HT1080 (cell line): ENCODE data around the gene HS3ST3B1. TPM values are rescaled to one million over a fixed set of nuclear protein-coding genes. Genes with fewer than 3 reads are reported as not detected.

Experiments used
- DNase-seq: peaks from one replicate; pipeline ENCODE4 v3.0.0-alpha.2; 2015; ENCODE audit warnings: low read depth
- total RNA-seq: library from RNA; depleted of rRNA; stranded (reverse); fragments of >200 nt; shearing (Covaris generic); gene quantifications from 2 replicates; pipeline ENCODE4 v1.2.3, GENCODE V29; 2014

The HS3ST3B1 gene
- total RNA-seq, 1 experiment from 2014 or later = 5.7 TPM

GRCh38 chr17:14303343-14304221, 2.7 kb downstream of the HS3ST3B1 start:
- no peak for DNase-seq

GRCh38 chr17:14304222-14304772, 3.4 kb downstream of the HS3ST3B1 start:
- DNase-seq = no peak

DNA sequence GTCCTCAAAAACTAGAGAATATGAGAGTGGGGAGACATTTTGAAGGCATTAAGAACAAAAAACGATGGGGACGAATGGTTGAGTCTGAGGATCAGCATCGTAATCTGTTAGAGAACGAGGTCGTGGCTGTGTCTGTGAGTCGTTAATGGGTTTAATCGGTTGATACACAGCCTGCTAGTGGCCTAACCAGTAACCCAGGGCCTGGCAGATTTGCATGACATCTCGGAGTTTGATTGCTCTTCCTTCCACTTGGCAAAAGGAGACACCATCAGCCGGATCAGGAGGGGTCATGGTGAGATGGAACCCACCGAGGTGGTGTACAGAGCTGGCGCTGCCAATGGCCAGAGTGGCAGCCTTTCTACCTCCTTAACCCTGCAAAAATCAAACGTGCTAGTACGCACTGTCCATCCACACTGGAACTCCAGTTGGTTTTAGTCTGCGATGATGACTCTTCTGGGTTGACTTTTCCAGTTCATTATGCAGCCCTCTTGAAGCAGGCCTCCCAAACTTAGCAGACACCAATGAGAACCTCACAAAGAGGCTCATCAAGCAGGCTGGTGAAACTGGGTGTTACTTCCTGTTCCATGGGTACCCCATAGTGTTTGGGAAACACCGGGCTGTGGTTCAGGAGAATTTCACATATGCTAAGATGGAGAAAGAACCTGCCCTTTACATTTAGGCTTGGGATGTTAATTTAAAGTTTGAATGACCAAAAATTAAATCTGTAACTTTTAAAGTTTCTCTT, 4.1 kb downstream of the HS3ST3B1 start:
- DNase-seq = peak; percentile 40

DNA sequence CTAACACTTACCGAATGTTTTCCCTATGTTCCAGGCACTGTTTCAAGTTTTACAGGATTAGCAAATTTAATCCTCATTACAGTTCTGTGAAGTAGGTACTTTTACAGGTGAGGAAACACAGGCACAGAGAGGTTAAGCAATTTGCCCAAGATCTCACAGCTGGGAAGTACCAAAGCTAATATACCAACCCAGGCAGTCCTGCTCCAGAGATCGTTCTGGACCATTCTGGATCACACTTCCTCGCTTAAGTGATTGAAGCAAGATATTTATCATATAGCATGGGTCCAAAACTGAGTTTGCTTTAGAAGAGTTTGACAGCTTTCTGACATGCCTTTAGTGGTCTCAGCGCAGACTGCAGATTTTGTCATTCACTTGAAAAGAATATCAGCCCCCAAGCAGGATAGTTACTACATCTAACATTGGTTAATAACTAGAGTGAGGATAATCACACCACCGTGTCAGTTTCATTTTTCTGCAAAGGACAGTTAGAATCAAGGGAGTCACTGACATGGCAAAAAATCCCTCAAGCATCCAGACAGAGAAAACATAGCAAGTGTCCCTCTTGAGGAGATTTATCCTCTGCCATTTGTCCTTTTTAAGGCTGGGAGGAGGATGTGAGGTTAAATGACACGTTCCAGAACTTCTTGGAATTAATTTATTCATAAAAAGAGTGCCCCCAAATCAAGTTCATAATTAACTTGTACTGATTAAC, 5.1 kb downstream of the HS3ST3B1 start:
- no peak for DNase-seq

GRCh38 chr17:14306596-14306995, 5.7 kb downstream of the HS3ST3B1 start:
- DNase-seq = no peak

- DNase-seq = peak; percentile 70
Observed at GRCh38 chr17:14307560-14308024, 6.7 kb downstream of the HS3ST3B1 start.

- DNase-seq = no peak
Observed at GRCh38 chr17:14308636-14308964, 7.7 kb downstream of the HS3ST3B1 start.

DNA sequence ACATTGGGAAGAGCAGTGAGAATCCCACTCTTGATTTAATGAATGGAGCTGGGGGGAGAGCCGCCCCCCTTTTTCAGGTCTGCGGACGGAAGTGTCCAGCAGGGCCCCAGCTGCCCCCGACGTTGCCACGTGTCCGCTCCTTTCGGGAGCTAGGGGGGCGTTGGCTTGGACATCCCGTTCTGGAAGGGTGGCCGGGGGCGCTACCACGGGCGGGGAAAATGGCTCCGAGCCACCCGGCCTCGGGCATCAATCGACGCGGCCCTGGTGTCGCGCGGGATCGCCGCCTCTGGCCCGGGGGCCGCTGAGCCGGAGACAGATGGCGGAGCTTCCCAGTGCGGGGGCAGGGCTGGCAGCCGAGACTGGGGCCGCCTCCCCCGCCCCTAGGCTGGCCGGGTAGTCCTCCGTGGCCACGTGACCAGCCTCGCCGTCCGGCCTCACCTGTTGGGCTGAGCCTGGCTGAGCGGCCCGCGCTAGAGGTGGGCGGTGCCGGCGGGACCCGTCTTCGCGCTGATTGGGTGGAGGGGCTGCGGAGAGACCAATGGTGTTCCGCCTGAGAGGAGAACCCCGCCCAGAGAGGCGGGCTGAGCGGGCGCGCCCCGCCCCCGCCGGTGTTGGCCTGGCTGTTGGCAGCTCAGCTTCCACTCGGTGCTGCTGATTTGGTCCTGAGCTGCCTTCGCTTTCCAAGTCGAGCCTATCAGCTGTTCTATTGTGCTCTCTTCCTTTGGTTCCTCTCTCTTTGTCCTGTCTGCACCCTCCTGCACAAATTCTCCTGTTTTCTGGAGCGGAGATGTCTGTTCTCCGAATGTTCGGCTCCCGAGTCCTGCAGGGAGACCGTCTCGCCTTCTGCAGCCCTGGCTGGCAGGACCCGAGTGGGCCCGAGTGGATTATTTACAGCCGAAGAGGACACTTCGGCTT, 8.3 kb downstream of the HS3ST3B1 start:
- no peak for DNase-seq

GRCh38 chr17:14310101-14310500, 9.2 kb downstream of the HS3ST3B1 start:
- no peak for DNase-seq

DNA sequence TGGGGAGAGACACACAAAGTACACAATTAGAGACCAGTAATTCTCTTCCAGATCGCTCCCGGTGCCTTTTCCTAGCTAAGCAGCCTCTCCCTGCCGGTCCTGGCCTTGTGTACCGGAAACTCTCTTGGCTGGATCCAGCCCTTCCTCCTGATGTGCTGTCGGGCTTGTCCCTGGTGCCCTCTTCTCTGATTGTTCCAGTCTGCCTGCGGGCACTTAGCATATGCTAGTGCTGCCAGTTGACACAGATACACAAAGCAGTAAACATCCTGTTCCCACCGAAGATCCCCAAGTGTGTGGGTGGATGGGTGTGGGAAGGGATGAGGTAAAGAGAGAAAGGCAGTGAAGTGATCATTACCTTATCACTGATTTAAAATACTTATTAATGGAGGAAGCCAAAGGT, 9.7 kb downstream of the HS3ST3B1 start:
- no peak for DNase-seq

DNA sequence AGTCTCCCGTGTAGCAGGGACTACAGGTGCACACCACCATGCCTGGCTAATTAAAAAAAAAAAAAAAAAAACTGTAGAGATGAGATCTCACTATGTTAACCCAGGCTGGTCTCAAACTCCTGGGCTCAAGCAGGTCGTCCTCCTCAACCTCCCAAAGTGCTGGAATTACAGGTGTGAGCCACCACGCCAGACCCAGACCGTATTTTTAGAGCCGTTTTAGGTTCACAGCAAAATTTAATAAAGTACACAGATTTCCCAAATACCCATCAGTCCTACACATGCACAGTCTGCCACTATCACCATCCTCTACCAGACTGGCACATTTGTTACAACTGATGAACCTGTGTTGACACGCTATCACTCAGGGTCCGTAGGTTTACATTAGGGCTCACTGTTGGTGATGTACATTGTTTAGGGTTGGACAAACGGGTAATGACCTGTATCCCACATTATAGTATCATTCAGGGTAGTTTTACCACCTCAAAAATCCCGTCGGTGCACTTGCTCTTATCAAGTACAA, 10.4 kb downstream of the HS3ST3B1 start:
- DNase-seq = no peak

GRCh38 chr17:14311981-14312380, 11.1 kb downstream of the HS3ST3B1 start:
- DNase-seq = no peak

DNA sequence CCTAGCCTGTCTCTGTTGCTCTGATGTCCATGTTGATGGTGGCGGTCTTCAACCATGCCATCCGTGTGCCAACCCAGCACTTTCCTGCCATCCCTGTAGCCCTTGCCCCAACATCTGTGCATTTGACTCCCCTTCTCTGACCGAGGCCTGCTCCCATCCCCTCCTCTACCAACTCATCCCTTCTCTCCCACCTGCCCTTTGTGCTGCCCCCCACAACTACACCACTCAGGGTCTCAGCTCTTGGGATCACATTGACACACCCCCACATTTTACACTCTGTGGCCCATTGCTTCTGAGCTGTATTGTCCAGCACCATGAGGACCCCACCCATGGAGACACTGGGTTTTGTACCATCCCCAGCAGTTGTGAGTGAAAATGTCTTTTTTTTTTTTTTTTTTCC, 11.6 kb downstream of the HS3ST3B1 start:
- DNase-seq = no peak

- DNase-seq = no peak
Observed at GRCh38 chr17:14316126-14316832, 15.4 kb downstream of the HS3ST3B1 start.

DNA sequence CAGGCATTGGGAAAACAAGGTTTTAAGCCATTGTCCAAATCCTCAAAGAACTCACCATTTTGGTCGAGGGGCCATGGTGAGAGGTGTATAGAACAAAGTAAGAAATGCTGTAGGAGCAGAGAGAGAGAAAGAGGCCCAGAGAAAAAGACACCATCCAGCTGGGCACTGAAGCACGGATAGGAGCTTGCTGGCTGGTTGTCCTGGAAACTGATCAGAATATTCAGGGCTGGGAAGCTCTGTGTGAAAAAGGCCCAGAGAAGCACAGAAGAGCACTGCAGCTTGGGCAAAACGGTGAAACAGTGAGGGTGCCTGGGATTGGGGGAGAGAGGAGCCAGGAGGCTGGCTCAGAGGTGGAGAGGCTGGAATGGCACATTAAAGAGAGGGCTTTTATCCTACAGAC, 16.5 kb downstream of the HS3ST3B1 start:
- no peak for DNase-seq

GRCh38 chr17:14318109-14318917, 17.4 kb downstream of the HS3ST3B1 start:
- no peak for DNase-seq

- no peak for DNase-seq
Observed at GRCh38 chr17:14318918-14319205, 18.0 kb downstream of the HS3ST3B1 start.

DNA sequence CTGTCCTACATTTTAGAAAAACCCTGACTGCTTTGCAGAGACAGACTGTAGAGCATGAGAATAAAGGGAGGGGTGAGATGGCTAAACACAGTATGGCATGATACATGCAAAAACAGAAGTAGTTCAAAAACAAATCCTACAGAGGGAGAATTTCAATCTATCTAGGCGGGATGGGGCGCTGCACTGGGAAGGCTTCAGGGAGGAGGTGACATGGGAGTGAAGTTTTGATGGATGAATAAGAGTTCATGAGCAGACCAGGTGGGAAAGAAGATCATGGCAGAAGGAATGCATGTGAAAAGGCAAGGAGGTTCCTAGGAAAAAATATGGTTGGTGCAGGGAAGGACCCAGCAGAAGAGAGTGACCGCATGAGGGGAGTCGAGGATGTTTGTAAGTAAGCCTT, 19.2 kb downstream of the HS3ST3B1 start:
- no peak for DNase-seq
